Loucy (cell line): ENCODE results near the gene ADAM23.

Experiments used
- H2AFZ ChIP-seq: fragments of 200-600 bp; sonication (generic); 2 replicates; pipeline ENCODE4 v1.6.0; 2016; ENCODE audit warnings: antibody characterized with exemption, mild to moderate bottlenecking, low read length, moderate library complexity
- H3F3A ChIP-seq: fragments of 200-600 bp; 2 replicates; pipeline ENCODE4 v1.6.0; 2016; ENCODE audit warnings: antibody characterized with exemption, low read depth, mild to moderate bottlenecking
- H3K27me3 ChIP-seq: fragments of 200-600 bp; sonication (generic); 2 replicates; pipeline ENCODE4 v1.6.1; 2014; ENCODE audit warnings: low read length, mild to moderate bottlenecking; ENCODE audit not compliant: insufficient read depth, poor library complexity, severe bottlenecking
- H3K36me3 ChIP-seq: fragments of 200-600 bp; sonication (generic); 2 replicates; pipeline ENCODE4 v1.6.1; 2016; ENCODE audit warnings: low read length; ENCODE audit not compliant: insufficient read depth
- H3K4me1 ChIP-seq: fragments of 200-600 bp; sonication (generic); 2 replicates; pipeline ENCODE4 v1.5.1; 2014; ENCODE audit warnings: low read length, mild to moderate bottlenecking; ENCODE audit not compliant: insufficient read depth, poor library complexity, severe bottlenecking
- H3K4me2 ChIP-seq: fragments of 200-600 bp; sonication (generic); 2 replicates; pipeline ENCODE4 v1.6.0; 2014; ENCODE audit warnings: antibody characterized with exemption, low read length, low read depth, mild to moderate bottlenecking; ENCODE audit not compliant: poor library complexity, severe bottlenecking
- H3K4me3 ChIP-seq: fragments of 200-600 bp; sonication (generic); 2 replicates; pipeline ENCODE4 v1.5.1; 2014; ENCODE audit warnings: low read length, mild to moderate bottlenecking, mixed read lengths; ENCODE audit not compliant: poor library complexity, severe bottlenecking
- H3K79me2 ChIP-seq: fragments of 200-600 bp; sonication (generic); 2 replicates; pipeline ENCODE4 v1.6.1; 2014; ENCODE audit warnings: low read length; ENCODE audit not compliant: insufficient read depth
- H3K9ac ChIP-seq: fragments of 200-600 bp; sonication (generic); 2 replicates; pipeline ENCODE4 v1.6.0; 2014; ENCODE audit warnings: mild to moderate bottlenecking, low read depth, low read length, moderate library complexity; ENCODE audit not compliant: poor library complexity, severe bottlenecking
- H3K9me2 ChIP-seq: fragments of 200-600 bp; sonication (generic); replicated peaks from 2 replicates; pipeline ENCODE4 v1.6.1; 2016; ENCODE audit warnings: low read depth, low read length, mixed read lengths
- H3K9me3 ChIP-seq: fragments of 200-600 bp; sonication (generic); 2 replicates; pipeline ENCODE4 v1.6.1; 2014; ENCODE audit warnings: mild to moderate bottlenecking, antibody characterized with exemption, low read length, low read depth; ENCODE audit not compliant: insufficient read depth
- H4K20me1 ChIP-seq: fragments of 200-600 bp; sonication (generic); 2 replicates; pipeline ENCODE4 v1.6.0; 2014; ENCODE audit warnings: antibody characterized with exemption, low read length, mild to moderate bottlenecking; ENCODE audit not compliant: insufficient read depth, poor library complexity, severe bottlenecking
- EZH2phosphoT487 ChIP-seq: fragments of 200-600 bp; IDR thresholded peaks from 2 replicates; pipeline ENCODE4 v1.6.1; 2018; ENCODE audit warnings: antibody characterized with exemption, mild to moderate bottlenecking, moderate library complexity, borderline replicate concordance
- TF ChIP-seq, protein P1 (sequence below): fragments of 200-600 bp; sonication (generic); conservative IDR thresholded peaks from 2 replicates; pipeline ENCODE4 v1.5.1; 2014; ENCODE audit warnings: mild to moderate bottlenecking, antibody characterized with exemption, low read length

ADAM23 gene

GRCh38 chr2:206631340-206631739 lies 188.0 kb downstream of the ADAM23 start:
- no peaks in the 10 kb centered on the region for H3K36me3 ChIP-seq
- no peak overlapping the region for H3K4me3 ChIP-seq
- H2AFZ ChIP-seq = no peak overlapping the region
- no peaks in the 10 kb centered on the region for H3F3A ChIP-seq
- H3K4me2 ChIP-seq = no peak overlapping the region
- H3K4me1 ChIP-seq = no peaks in the 10 kb centered on the region
- no peaks in the 10 kb centered on the region for H3K9me3 ChIP-seq
- H4K20me1 ChIP-seq = no peaks in the 10 kb centered on the region
- H3K79me2 ChIP-seq = no peaks in the 10 kb centered on the region
- no peaks in the 10 kb centered on the region for H3K27me3 ChIP-seq
- TF ChIP-seq, protein P1, sequence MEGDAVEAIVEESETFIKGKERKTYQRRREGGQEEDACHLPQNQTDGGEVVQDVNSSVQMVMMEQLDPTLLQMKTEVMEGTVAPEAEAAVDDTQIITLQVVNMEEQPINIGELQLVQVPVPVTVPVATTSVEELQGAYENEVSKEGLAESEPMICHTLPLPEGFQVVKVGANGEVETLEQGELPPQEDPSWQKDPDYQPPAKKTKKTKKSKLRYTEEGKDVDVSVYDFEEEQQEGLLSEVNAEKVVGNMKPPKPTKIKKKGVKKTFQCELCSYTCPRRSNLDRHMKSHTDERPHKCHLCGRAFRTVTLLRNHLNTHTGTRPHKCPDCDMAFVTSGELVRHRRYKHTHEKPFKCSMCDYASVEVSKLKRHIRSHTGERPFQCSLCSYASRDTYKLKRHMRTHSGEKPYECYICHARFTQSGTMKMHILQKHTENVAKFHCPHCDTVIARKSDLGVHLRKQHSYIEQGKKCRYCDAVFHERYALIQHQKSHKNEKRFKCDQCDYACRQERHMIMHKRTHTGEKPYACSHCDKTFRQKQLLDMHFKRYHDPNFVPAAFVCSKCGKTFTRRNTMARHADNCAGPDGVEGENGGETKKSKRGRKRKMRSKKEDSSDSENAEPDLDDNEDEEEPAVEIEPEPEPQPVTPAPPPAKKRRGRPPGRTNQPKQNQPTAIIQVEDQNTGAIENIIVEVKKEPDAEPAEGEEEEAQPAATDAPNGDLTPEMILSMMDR = no peak
- TF ChIP-seq EZH2phosphoT487 = no peak
- no peak overlapping the region for H3K9ac ChIP-seq
- H3K9me2 ChIP-seq = no peaks in the 10 kb centered on the region

DNA sequence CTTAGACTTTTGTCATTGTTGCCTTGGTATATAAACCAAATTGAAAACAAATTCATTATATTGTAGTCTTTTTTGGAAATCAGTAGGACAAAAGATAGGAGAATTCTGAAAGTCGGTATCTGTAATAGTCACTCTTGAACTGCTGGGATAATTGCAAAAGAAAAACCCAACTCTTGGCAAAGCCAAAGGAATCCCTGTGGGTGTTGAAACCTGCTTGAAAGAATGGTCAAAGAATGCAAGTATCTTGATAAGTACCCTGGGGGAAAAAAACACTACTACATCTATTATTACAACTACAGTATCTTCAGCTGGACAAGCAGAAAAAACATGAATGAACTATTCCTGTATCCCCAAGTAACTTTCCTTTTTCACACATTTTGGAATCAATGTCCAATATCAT lies 191.7 kb downstream of the ADAM23 start:
- H2AFZ ChIP-seq = no peak overlapping the region
- H3F3A ChIP-seq = no peaks in the 10 kb centered on the region
- no peaks in the 10 kb centered on the region for H3K36me3 ChIP-seq
- H3K79me2 ChIP-seq = no peaks in the 10 kb centered on the region
- H3K4me2 ChIP-seq = no peak overlapping the region
- H3K4me3 ChIP-seq = no peak overlapping the region
- no peaks in the 10 kb centered on the region for H3K27me3 ChIP-seq
- no peak for TF ChIP-seq EZH2phosphoT487
- TF ChIP-seq, protein P1 = no peak
- no peaks in the 10 kb centered on the region for H3K9me3 ChIP-seq
- H3K4me1 ChIP-seq = no peaks in the 10 kb centered on the region
- H4K20me1 ChIP-seq = no peaks in the 10 kb centered on the region
- H3K9me2 ChIP-seq = no peaks in the 10 kb centered on the region
- H3K9ac ChIP-seq = no peak overlapping the region

GRCh38 chr2:206639636-206640035 lies 196.3 kb downstream of the ADAM23 start:
- H3K36me3 ChIP-seq = no peaks in the 10 kb centered on the region
- H3K9ac ChIP-seq = no peak overlapping the region
- H3F3A ChIP-seq = no peaks in the 10 kb centered on the region
- no peaks in the 10 kb centered on the region for H3K9me3 ChIP-seq
- no peaks in the 10 kb centered on the region for H3K9me2 ChIP-seq
- TF ChIP-seq EZH2phosphoT487 = no peak
- TF ChIP-seq, protein P1 = no peak
- no peaks in the 10 kb centered on the region for H3K27me3 ChIP-seq
- H4K20me1 ChIP-seq = no peaks in the 10 kb centered on the region
- H2AFZ ChIP-seq = no peak overlapping the region
- H3K4me1 ChIP-seq = no peaks in the 10 kb centered on the region
- H3K4me2 ChIP-seq = no peak overlapping the region
- no peaks in the 10 kb centered on the region for H3K79me2 ChIP-seq
- no peak overlapping the region for H3K4me3 ChIP-seq
